Epithelial cell of prostate (primary cell): ENCODE results near the gene COPS4.

Experiments
- DNase-seq: peaks from one replicate; pipeline ENCODE4 v3.0.0-alpha.2; 2011; ENCODE audit warnings: low read depth, low spot score
- H3K27ac ChIP-seq: fragments of 450-650 bp; 2 replicates; pipeline ENCODE4 v1.5.1; 2017; ENCODE audit warnings: mild to moderate bottlenecking

COPS4 gene

DNA sequence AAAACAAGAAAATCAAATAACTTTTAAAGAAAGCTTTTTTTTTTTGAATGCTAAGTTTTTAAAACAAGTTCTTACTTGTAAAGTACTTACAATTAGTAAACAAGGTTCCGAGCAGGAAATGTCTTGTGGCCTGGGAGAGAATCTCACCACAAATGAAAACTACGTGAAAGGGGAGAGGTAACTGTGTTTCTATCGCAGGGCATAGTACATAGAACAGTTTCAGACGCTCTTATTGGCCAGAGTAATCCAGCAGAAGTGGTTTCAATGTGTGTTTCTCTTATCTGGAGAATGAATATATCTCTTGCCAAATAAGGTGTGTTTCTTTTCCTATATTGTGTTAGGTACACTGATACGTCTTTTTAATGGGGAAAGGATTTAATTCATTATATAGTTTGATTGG lies 79.6 kb downstream of the COPS4 start, which contains the start of gene PLAC8:
TSS of gene PLAC8 (minus strand) at position 154 of the 400 bp plus-strand sequence. CDS start 6,808 bp downstream, outside the sequence.
- peak; percentile 79 for DNase-seq
- H3K27ac ChIP-seq = peak within 1 kb of the TSS; percentile 90

DNA sequence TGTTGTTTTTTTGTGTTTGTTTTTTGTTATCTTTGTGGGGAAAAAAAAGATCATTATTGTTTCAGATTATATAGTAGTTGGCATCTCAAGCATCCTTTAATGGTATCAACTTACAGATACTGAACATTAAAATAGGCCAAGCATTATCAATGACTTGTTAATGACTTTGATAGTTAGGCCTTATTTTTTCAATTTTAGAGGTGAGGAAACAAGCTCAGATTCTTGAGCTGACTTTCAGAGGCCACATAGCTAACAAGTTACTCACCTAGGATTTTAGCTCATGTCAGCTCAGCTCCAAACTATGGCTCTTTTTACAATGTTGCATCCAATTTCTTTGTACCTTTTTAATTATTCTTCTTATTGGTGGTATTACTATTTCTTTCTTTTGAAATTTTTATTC lies 80.0 kb downstream of the COPS4 start:
- no peak for DNase-seq
- peak overlapping the region; percentile 90 for H3K27ac ChIP-seq

- DNase-seq = no peak
- H3K27ac ChIP-seq = peak overlapping the region; percentile 90
These were observed 80.8 kb downstream of the COPS4 start for GRCh38 chr4:83115656-83116285.

DNA sequence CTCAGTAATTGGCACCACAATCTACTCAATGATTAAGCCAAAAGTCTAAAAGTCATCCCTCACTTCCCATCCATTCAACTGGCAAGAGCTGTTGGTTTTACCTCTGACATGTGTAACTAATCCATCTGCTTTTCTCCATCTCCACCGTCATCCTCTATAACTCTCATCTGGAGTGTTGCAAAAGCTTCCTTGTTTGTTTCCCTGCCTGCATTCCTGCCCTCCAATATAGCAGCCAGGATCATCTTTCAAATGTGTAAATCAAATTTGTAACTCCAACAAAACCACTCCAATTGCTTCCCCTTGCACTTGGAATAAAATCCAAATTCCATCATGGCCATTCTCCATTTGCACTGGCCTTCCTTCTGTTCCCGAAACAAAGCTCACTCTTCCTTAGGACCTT lies 83.9 kb downstream of the COPS4 start:
- H3K27ac ChIP-seq = no peak overlapping the region
- DNase-seq = no peak

- DNase-seq = no peak
- no peak overlapping the region for H3K27ac ChIP-seq
These were observed 86.3 kb downstream of the COPS4 start for GRCh38 chr4:83121246-83121645.

GRCh38 chr4:83124111-83124780 lies 89.3 kb downstream of the COPS4 start:
- H3K27ac ChIP-seq = no peak overlapping the region
- DNase-seq = no peak
